Measurements from ENCODE around the gene CD69. TPM values are rescaled to one million over a fixed set of nuclear protein-coding genes. Genes with fewer than 3 reads are reported as not detected.

CD69 gene
- total RNA-seq, 1 experiment from 2014 or later, result not detected

GRCh38 chr12:9796971-9797370, 36.3 kb upstream of the CD69 start:
- Histone ChIP-seq H4K5ac (ENCODE audit: insufficient read length, low read depth, low read length) (no peak overlapping the region), H3K23ac (ENCODE audit: insufficient read length, low read depth, low read length) (no peak overlapping the region), H2BK15ac (ENCODE audit: low read depth, low read length) (no peak overlapping the region), H3K79me2 (ENCODE audit: insufficient read depth, low read length) (no peaks in the 10 kb centered on the region), H3K4ac (ENCODE audit: low read depth, low read length) (no peak overlapping the region), H2AFZ (ENCODE audit: low read length) (no peak overlapping the region), H4K91ac (ENCODE audit: insufficient read length, low read depth, low read length) (no peak overlapping the region), H2BK12ac (ENCODE audit: insufficient read length, low read depth, low read length) (no peak overlapping the region), H3K9ac (ENCODE audit: extremely low read depth, insufficient read length, low read length) (no peak overlapping the region), H3K56ac (ENCODE audit: insufficient read length, low read depth, low read length) (no peak overlapping the region), H4K8ac (replicated peaks; ENCODE audit: insufficient read length, low read depth, low read length) (no peak overlapping the region), H3K9me3 (ENCODE audit: control insufficient read depth, low read depth, low read length) (no peaks in the 10 kb centered on the region), H3K79me1 (ENCODE audit: insufficient read depth, low read depth, low read length, poor library complexity, severe bottlenecking) (no peaks in the 10 kb centered on the region), H3K4me1 (ENCODE audit: insufficient read depth, low read length) (peaks cover 2% of the 10 kb centered on the region; the same call in 1 of the 2 replicates), H3K4me2 (ENCODE audit: insufficient read depth, insufficient read length, low read length) (no peak overlapping the region), H3K27ac (ENCODE audit: insufficient read length, low read depth, low read length) (no peak overlapping the region), H3K14ac (ENCODE audit: insufficient read depth, low read length) (no peak overlapping the region), H3T11ph (ENCODE audit: low read length) (no peak overlapping the region), H2AK5ac (ENCODE audit: insufficient read length, low read length) (no peak overlapping the region), H4K20me1 (ENCODE audit: control insufficient read depth, insufficient read depth, insufficient read length) (no peaks in the 10 kb centered on the region), H2BK20ac (ENCODE audit: low read depth, low read length, poor library complexity, severe bottlenecking) (no peak overlapping the region), H3K18ac (ENCODE audit: insufficient read length, low read depth, low read length) (no peak overlapping the region), H2BK5ac (ENCODE audit: insufficient read length, low read length) (no peak overlapping the region), H3K27me3 (ENCODE audit: insufficient read depth, low read length) (no peaks in the 10 kb centered on the region), H2BK120ac (ENCODE audit: low read depth, low read length, poor library complexity, severe bottlenecking) (no peak overlapping the region), H3K23me2 (ENCODE audit: insufficient read length, low read depth, low read length, poor library complexity, severe bottlenecking) (no peaks in the 10 kb centered on the region)
- Mint-ChIP-seq H3K4me3 (no peak overlapping the region), H3K4me1 (peaks cover 19 to 29% of the 10 kb centered on the region in 2 experiments), H3K27me3 (ENCODE audit: low read depth) (no peaks in the 10 kb centered on the region), H3K36me3 (ENCODE audit: insufficient read depth in 1 of 3, low read depth in 3 of 3) (no peaks in the 10 kb centered on the region), H3K9me3 (peaks cover 2% of the 10 kb centered on the region in 2 experiments; a peak in 2 of 5 replicates), H3K27ac (peak overlapping the region in 1 of 3 experiments; percentile 46; a peak in 1 of 7 replicates)
- no peak for TF ChIP-seq CTCF (conservative IDR thresholded peaks at IDR 0.05)
- DNase-seq, result no peak
- no CpG with 5 or more reads among the region's 7 CpGs for WGBS (ENCODE audit: extremely low coverage, insufficient read length, low lambda C conversion rate)

Data from H9 (cell line).